Smooth muscle cell of bladder (primary cell): ENCODE data around the gene TEF. TPM values are rescaled to one million over a fixed set of nuclear protein-coding genes. Genes with fewer than 3 reads are reported as not detected.

Source experiments
- total RNA-seq: library from RNA; depleted of rRNA; stranded (reverse); fragments of >200 nt; gene quantifications from 2 replicates; pipeline ENCODE4 v1.2.3, GENCODE V29; 2014

Gene TEF, protein sequence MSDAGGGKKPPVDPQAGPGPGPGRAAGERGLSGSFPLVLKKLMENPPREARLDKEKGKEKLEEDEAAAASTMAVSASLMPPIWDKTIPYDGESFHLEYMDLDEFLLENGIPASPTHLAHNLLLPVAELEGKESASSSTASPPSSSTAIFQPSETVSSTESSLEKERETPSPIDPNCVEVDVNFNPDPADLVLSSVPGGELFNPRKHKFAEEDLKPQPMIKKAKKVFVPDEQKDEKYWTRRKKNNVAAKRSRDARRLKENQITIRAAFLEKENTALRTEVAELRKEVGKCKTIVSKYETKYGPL
- 7.7 and 9.9 TPM in 2 replicates for total RNA-seq

DNA sequence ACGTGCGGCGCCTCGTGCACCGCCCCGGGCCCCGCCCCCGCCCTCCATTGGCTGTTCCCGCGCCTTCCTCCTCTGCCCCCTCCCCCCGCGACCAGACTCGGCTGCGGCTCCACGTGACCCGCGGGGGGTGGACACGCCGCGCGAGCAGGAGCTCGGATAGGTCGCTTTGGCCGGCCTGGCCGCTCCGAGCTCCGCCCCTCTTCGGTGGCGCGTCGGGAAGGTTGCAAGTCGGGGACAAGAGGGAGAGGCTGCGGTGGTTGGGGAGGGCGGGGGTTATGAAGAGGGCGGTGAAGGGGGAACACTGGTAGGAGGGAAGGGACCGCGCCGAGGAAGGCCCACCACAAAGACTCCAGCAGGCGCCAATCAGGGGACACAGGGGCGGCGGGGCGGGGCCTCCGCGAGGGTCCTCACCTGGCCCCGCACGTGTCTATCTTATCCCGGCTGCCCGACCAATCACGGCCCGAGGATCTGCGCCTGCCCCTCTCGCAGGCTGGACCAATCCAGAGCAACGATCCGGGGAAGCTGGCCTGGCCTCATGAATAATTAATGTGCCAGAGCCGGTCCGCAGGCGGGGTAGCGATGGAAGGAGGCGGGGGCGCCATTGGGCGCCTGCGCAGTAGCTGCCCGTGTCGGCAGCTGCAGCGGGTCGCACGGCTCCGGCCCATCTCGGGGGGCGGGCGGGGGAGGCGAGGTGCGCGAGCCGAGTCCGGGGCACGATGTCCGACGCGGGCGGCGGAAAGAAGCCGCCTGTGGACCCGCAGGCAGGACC is at the start of gene TEF:
TSS of gene TEF (plus strand) at position 614 of the 769 bp plus-strand sequence. CDS start at position 717, 103 bp downstream.

DNA sequence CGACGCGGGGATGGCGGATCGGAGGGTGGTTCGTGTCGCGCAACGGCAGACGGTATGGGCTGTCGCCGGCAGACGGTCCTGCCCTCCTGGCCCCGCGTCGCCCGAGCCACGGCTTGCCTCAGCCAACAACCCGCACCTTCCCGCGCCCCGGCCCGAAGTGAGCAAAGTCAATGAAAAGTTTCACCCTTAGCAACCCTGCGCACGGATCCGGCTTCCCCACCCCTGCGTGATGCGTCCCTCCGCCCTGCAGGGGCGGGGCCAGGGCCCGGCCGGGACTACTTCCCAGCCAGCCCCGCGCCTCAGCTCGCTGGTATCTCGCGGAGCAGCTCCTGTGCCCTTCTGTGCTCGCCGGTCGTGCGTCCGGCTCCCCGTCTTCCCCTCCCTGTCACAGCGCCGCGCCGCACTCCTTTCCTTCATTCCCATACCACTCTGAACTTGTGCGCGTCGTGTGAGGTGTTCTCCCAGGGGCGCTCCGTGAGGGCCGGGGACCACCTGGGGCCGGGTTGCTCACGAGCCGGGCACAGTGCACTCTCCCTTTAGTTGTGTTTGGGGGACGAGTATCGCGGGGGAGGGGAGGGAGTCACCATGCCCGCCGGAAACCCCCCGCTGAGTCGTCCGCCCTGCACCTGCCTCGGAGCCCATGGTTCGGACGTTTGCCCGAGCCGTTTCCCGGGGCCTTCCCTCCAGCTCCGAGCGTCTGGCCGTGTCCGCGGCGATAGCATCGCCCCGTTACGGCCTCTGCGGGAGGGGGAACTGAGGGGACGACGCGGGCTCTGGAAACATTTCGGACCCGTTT is 65.1 kb downstream of the TEF start, which contains the start of gene TOB2:
TSS of gene TOB2 (minus strand) at position 163 of the 796 bp plus-strand sequence. CDS start 9,456 bp downstream, outside the sequence.

Other genes with a start within 250 kb of the TEF start
- gene L3MBTL2, start 176.6 kb upstream of the TEF start, total RNA-seq: 16.9 and 20.3 TPM in 2 replicates
- gene CHADL, start 141.0 kb upstream of the TEF start, total RNA-seq: 0.71 and 1.8 TPM in 2 replicates
- gene RANGAP1, start 95.8 kb upstream of the TEF start, total RNA-seq: 44.9 and 45.9 TPM in 2 replicates
- 57.3 and 58.1 TPM in 2 replicates for gene ZC3H7B, start 80.4 kb upstream of the TEF start, total RNA-seq
- 11.2 and 15.1 TPM in 2 replicates for gene TOB2, start 64.9 kb downstream of the TEF start, total RNA-seq
- gene PHF5A, start 86.8 kb downstream of the TEF start, total RNA-seq: 55.2 and 60.6 TPM in 2 replicates
- 64.0 and 64.9 TPM in 2 replicates for gene ACO2, start 87.2 kb downstream of the TEF start, total RNA-seq
- 20.6 and 27.0 TPM in 2 replicates for gene POLR3H, start 162.5 kb downstream of the TEF start, total RNA-seq
- gene CSDC2, start 179.1 kb downstream of the TEF start, total RNA-seq: 3.0 and 5.4 TPM in 2 replicates
- 20.9 and 24.3 TPM in 2 replicates for gene PMM1, start 207.9 kb downstream of the TEF start, total RNA-seq
- 9.0 and 9.1 TPM in 2 replicates for gene DESI1, start 239.1 kb downstream of the TEF start, total RNA-seq
- gene XRCC6, start 239.4 kb downstream of the TEF start, total RNA-seq: 296 and 303 TPM in 2 replicates